Suprapubic skin (tissue), 4 donors: ENCODE measurements around the gene SNX19.

Source experiments
- CTCF ChIP-seq, 2 donors: fragments of 200-600 bp in 1 of 2; fragments of 450-650 bp in 1 of 2; sonication (generic) in 1 of 2; IDR thresholded peaks; one replicate each; pipeline ENCODE4 v1.5.1; 2016 to 2019; ENCODE audit warnings: antibody characterized with exemption in 2 of 2, mild to moderate bottlenecking in 1 of 2, moderate library complexity in 1 of 2
- EP300 ChIP-seq: sonication (generic); formaldehyde crosslinking; IDR thresholded peaks from one replicate; pipeline ENCODE4 v1.6.1; 2017; ENCODE audit warnings: antibody characterized with exemption
- POLR2A ChIP-seq, 2 donors: fragments of 450-650 bp; IDR thresholded peaks; one replicate each; pipeline ENCODE4 v1.6.1; 2017; ENCODE audit warnings: antibody characterized with exemption in 2 of 2, mild to moderate bottlenecking in 2 of 2, moderate library complexity in 2 of 2
- POLR2AphosphoS5 ChIP-seq, 3 donors: sonication (generic); formaldehyde crosslinking; IDR thresholded peaks; one replicate each; pipeline ENCODE4 v1.6.1; 2017; ENCODE audit warnings: antibody characterized with exemption in 3 of 3

DNA sequence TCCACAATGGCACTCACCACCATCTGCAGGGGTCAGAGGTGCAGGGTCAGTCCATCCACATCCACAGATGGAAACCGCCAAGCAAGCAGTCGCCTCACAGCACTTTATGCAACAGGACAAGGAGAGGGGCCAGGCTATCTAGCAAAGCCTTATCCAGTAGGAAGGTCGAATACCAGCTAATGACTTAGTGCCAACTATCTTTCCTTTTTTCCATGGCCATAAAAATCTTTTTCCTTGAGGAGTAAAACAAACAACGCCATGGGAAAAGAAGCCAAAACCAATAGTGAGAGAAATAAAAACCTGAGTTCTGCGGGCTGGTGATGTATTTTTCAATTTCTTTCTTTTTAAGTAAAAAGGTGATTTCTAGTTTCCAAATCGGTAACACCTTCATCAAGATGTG lies 8.2 kb downstream of the SNX19 start:
- TF ChIP-seq CTCF (IDR thresholded peaks at IDR 0.05) (no peak), POLR2AphosphoS5 (IDR thresholded peaks at IDR 0.05) (no peak), POLR2A (IDR thresholded peaks at IDR 0.05) (no peak), EP300 (no peak)
